GM12873 (cell line): Measurements from ENCODE around the gene FBF1.

ENCODE experiments used
- CTCF ChIP-seq: IDR thresholded peaks from 2 replicates; pipeline ENCODE4 v1.5.1; 2012; ENCODE audit warnings: low read depth, mild to moderate bottlenecking, moderate library complexity, low read length, control low read depth; ENCODE audit not compliant: insufficient read depth; ENCODE audit errors: missing control alignments

FBF1 gene

GRCh38 chr17:75979705-75980187, 38.9 kb upstream of the FBF1 start:
- no peak for TF ChIP-seq CTCF

DNA sequence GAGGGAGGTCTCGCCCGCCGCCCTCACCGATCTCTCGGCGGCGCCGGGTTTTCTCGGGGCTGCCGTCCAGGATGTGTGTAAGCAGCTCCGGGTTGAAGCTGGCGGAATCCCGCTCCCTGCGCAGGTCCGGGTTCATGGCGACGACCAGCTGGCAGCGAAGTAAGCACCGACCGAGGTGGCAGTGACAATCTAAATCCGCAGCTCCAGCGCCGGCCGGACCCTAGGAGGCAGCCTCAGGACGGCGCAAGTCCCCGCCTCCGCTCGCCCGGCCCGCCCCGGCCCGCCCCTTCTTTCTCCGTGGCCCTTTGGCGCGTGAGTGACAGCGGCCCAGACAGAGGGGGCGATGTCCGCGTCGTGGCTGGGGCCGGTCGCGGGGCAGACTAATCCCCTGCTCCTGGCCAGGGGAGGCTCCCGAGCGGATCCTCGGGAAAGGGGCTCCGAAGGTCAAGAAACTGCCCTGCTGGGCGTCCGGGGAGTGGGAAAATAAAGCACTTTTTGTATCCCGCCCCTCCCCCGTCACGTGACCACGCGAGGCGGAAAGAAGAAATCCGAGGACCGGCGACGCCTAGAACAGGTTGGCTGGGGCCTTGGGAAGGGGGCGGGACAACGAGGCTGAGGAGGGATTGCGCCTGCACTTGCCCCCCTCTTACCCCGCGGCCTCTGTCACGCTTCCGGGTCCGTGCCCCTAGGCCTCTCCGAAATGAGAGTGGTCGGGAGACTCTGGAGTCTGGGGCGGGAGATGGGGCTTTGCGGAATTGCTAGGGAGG, 38.3 kb upstream of the FBF1 start, which contains the start of the genes ACOX1 and TEN1:
Gene ACOX1, minus strand, starts transcription at position 229 of the 767 bp plus-strand sequence. Its CDS starts 93 bp downstream, at position 136.
Gene TEN1, plus strand, starts transcription at position 303 of the 767 bp plus-strand sequence. CDS start 6,953 bp downstream, outside the sequence.
- peak; percentile 26 for TF ChIP-seq CTCF

GRCh38 chr17:75976175-75976848, 35.5 kb upstream of the FBF1 start:
- no peak for TF ChIP-seq CTCF

DNA sequence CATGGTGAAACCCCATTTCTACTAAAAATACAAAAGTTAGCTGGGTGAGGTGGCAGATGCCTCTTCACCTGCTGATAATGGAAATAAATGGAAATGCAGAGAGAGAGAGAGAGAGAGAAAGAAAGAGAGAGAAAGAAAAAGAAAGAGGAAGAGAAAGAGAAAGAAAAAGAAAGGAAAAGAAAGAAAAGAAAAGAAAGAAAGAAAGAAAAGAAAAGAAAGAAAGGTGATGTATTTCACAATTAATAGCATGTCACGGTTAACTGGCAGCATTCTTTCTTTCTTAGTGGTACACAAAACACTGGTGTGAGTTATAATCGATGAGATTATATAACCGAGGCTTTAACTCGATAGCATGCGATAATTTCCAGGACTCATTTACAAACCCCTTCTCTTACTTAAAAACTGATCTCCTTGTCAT, 34.9 kb upstream of the FBF1 start:
- TF ChIP-seq CTCF, result no peak

- no peak for TF ChIP-seq CTCF
Observed at GRCh38 chr17:75970626-75971025, 29.8 kb upstream of the FBF1 start.

GRCh38 chr17:75970011-75970523, 29.2 kb upstream of the FBF1 start:
- no peak for TF ChIP-seq CTCF

GRCh38 chr17:75965468-75965867, 24.6 kb upstream of the FBF1 start:
- no peak for TF ChIP-seq CTCF
